CD4-positive, alpha-beta T cell (primary cell): ENCODE results near the gene RAB3B. TPM values are rescaled to one million over a fixed set of nuclear protein-coding genes. Genes with fewer than 3 reads are reported as not detected.

Experiments used
- ATAC-seq: fragments of 200-7000 bp; cut with Tn5 transposase; one replicate; pipeline ENCODE4 v1.10.0; 2022; ENCODE audit warnings: mild to moderate bottlenecking; ENCODE audit not compliant: poor library complexity
- CTCF ChIA-PET: fragments of 350-600 bp; sonication (Branson Sonifier 250); formaldehyde crosslinking; loops from one replicate; lab custom pipeline; 2021; ENCODE audit warnings: antibody characterized with exemption, inconsistent platforms; lab: Charles Lee
- POLR2A ChIA-PET: fragments of 350-600 bp; sonication (Branson Sonifier 250); formaldehyde crosslinking; loops from one replicate; lab custom pipeline; 2021; ENCODE audit warnings: antibody characterized with exemption, inconsistent platforms; lab: Charles Lee
- DNase-seq, 14 experiments: peaks; one replicate each; pipeline ENCODE4 v3.0.0-alpha.2; 2013 to 2020; ENCODE audit warnings: mixed read lengths in 2 of 14
- H3K27ac ChIP-seq, 2 donors: one replicate each; pipeline versions ENCODE4 v1.5.1 to v1.7.0; 2013; ENCODE audit warnings: low read length in 2 of 2, low read depth in 1 of 2, mild to moderate bottlenecking in 1 of 2
- H3K27me3 ChIP-seq, 2 experiments: 1 replicate in 1 of 2; 2 replicates in 1 of 2; pipeline versions ENCODE4 v1.6.1 to v1.7.0; 2013; ENCODE audit warnings: low read length in 2 of 2, control low read depth in 1 of 2, mild to moderate bottlenecking in 1 of 2, moderate library complexity in 1 of 2; ENCODE audit not compliant: insufficient read depth in 2 of 2, control insufficient read depth in 1 of 2
- H3K36me3 ChIP-seq: one replicate; pipeline ENCODE4 v1.6.1; 2013; ENCODE audit warnings: low read length, control low read depth; ENCODE audit not compliant: insufficient read depth
- H3K4me1 ChIP-seq: one replicate; pipeline ENCODE4 v1.6.1; 2013; ENCODE audit warnings: low read length, control low read depth; ENCODE audit not compliant: insufficient read depth
- H3K4me3 ChIP-seq: one replicate; pipeline ENCODE4 v1.5.1; 2013; ENCODE audit warnings: mild to moderate bottlenecking, low read length, moderate library complexity
- H3K9me3 ChIP-seq, 2 experiments: 1 replicate in 1 of 2; 2 replicates in 1 of 2; pipeline versions ENCODE4 v1.6.1 to v1.7.0; 2013; ENCODE audit warnings: low read length in 2 of 2, mild to moderate bottlenecking in 2 of 2, control low read depth in 1 of 2, moderate library complexity in 1 of 2; ENCODE audit not compliant: control insufficient read depth in 1 of 2, insufficient read depth in 1 of 2
- H3K27ac Mint-ChIP-seq: one replicate; pipeline ENCODE4 v1.8.0; 2020; ENCODE audit warnings: mixed read lengths
- H3K27me3 Mint-ChIP-seq: one replicate; pipeline ENCODE4 v1.8.0; 2021; ENCODE audit warnings: mixed read lengths
- H3K36me3 Mint-ChIP-seq: one replicate; pipeline ENCODE4 v1.8.0; 2021; ENCODE audit warnings: low read depth, mixed read lengths
- H3K4me1 Mint-ChIP-seq: one replicate; pipeline ENCODE4 v1.8.0; 2021; ENCODE audit warnings: low read depth, mixed read lengths
- H3K4me3 Mint-ChIP-seq: one replicate; pipeline ENCODE4 v1.8.0; 2020; ENCODE audit warnings: mild to moderate bottlenecking, mixed read lengths
- H3K9me3 Mint-ChIP-seq: one replicate; pipeline ENCODE4 v1.8.0; 2020; ENCODE audit warnings: mixed read lengths
- intact Hi-C, 2 experiments: fragments of 100-400 bp; cut with DNase I in 1 of 2; cut with micrococcal nuclease in 1 of 2; formaldehyde crosslinking; loops; one replicate each; pipeline versions ENCODE4 v1.15.1 to v1.9.0; 2023 to 2025; cut with DNase I, micrococcal nuclease
- total RNA-seq, 174 experiments: library from RNA in 2 of 174; stranded (reverse) in 2 of 174; gene quantifications; one replicate each; pipeline ENCODE4 v1.2.3 and lab custom pipeline; 2021 to 2026
- TF ChIP-seq, protein P1 (sequence below): fragments of 200-600 bp; IDR thresholded peaks from one replicate; pipeline ENCODE4 v1.8.0; 2022; ENCODE audit warnings: antibody characterized with exemption, mild to moderate bottlenecking

RAB3B gene
- total RNA-seq, 2 experiments from 2014 or later, result not detected

DNA sequence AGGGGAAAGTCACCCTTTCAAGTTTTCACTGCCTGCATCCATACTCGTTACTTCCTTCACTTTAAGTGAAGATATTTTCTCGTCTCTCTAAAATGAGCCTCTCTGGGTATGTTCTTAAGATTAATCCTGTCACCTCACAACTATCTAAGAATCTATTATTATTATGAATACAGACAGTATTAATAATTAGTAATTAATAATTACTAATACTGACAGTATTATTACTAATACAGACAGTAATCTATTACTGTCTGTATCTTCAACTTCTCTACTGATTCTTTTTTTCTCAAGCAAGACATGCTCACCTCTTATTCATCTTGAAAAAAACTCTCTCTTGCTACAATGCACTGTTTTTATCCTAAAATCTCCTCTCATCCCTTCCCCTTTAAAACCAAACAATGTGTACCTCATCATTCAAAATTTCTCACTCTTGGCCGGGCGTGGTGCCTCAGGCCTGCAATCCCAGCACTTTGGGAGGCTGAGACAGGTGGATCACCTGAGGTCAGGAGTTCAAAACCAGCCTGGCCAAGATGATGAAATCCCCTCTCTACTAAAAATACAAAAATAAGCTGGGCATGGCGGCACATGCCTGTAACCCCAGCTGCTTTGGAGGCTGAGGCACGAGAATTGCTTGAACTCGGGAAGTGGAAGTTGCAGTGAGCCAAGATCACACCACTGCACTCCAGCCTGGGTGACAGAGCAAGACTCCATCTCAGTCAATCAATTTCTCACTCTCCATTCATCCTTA, 119.7 kb downstream of the RAB3B start:
- TF ChIP-seq, protein P1, sequence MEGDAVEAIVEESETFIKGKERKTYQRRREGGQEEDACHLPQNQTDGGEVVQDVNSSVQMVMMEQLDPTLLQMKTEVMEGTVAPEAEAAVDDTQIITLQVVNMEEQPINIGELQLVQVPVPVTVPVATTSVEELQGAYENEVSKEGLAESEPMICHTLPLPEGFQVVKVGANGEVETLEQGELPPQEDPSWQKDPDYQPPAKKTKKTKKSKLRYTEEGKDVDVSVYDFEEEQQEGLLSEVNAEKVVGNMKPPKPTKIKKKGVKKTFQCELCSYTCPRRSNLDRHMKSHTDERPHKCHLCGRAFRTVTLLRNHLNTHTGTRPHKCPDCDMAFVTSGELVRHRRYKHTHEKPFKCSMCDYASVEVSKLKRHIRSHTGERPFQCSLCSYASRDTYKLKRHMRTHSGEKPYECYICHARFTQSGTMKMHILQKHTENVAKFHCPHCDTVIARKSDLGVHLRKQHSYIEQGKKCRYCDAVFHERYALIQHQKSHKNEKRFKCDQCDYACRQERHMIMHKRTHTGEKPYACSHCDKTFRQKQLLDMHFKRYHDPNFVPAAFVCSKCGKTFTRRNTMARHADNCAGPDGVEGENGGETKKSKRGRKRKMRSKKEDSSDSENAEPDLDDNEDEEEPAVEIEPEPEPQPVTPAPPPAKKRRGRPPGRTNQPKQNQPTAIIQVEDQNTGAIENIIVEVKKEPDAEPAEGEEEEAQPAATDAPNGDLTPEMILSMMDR, result no peak
- intact Hi-C loops, result no loop called here
- Mint-ChIP-seq H3K4me3 (no peak overlapping the region), H3K36me3 (peaks cover 26% of the 10 kb centered on the region), H3K27me3 (no peaks in the 10 kb centered on the region), H3K4me1 (peaks cover 84% of the 10 kb centered on the region), H3K27ac (peak overlapping the region; percentile 54), H3K9me3 (no peaks in the 10 kb centered on the region)
- no peak for ATAC-seq
- peaks cover 29% of the 10 kb centered on the region for H3K4me1 ChIP-seq
- ChIA-PET POLR2A (no interaction called here), CTCF (no interaction called here)
- no peaks in the 10 kb centered on the region for H3K9me3 ChIP-seq
- no peak for DNase-seq
- no peaks in the 10 kb centered on the region for H3K27me3 ChIP-seq
- no peak overlapping the region for H3K27ac ChIP-seq
- H3K36me3 ChIP-seq, result peaks cover 6% of the 10 kb centered on the region
- H3K4me3 ChIP-seq, result no peak overlapping the region

DNA sequence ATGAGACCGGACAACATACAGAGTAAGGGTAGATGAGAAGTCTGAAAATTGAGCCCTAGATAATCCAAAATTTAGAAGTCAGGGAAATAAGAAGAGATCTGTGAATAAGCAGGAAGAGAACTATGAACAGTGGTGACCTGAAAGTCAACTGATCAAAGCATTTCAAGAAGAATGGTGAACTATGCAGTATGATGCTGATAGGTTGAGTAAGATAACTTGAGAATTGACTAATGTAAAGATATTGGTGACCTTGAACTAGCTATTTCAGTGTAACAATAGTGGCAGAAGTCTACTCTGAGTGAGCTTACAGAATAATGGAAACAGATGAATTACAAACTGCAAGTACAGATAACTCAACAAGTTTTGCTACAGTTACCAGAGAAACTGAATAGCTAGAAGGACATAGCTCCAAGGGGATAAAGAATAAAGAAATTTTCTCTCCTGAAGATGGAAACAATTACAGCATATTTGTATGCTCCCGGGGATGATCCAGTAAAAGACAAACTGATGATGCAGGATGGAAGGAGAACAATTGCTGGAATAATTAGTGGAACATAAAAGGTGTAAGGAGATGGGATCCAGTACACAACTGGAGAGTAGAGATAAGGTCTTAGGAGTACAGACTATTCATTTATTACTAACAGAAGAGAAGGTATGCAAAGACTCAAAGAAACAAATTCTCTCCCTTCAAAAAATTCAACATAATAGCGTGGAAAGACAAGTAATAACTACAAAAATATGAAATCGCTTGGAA, 122.8 kb downstream of the RAB3B start:
- Mint-ChIP-seq H3K36me3 (peaks cover 23% of the 10 kb centered on the region), H3K4me3 (no peak overlapping the region), H3K4me1 (peaks cover 70% of the 10 kb centered on the region), H3K27ac (peak overlapping the region; percentile 43), H3K27me3 (no peaks in the 10 kb centered on the region), H3K9me3 (no peaks in the 10 kb centered on the region)
- Histone ChIP-seq H3K4me3 (no peak overlapping the region), H3K36me3 (no peaks in the 10 kb centered on the region), H3K4me1 (peaks cover 20% of the 10 kb centered on the region), H3K27me3 (no peaks in the 10 kb centered on the region), H3K27ac (no peak overlapping the region), H3K9me3 (no peaks in the 10 kb centered on the region)
- ChIA-PET POLR2A (no interaction called here), CTCF (interaction anchor here (0.9 kb wide), 1 partner anchor 24 kb away, joined by 3 read pairs; no protein-coding TSS in a partner anchor)
- TF ChIP-seq, protein P1, result no peak
- intact Hi-C loops, result no loop called here
- DNase-seq (no peak), ATAC-seq (no peak)

DNA sequence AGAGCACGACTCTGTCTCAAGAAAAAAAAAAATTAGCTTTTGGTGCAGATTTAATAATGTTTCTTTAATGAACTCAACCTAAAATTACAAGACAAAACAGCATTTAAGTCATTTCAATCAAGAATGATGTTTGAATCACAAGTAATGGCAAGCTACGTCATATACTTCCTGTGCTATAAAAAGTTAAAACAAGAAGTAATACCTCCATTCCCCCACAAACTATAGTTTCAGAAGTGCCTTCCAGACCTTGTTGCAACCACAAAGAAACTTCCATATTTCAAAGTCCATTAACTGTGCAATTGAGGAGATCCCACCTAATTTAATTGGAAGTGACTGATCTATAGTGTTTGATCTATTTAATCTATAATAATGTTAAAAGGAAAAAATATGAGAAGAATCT, 127.1 kb downstream of the RAB3B start:
- Mint-ChIP-seq H3K4me1 (peaks cover 58% of the 10 kb centered on the region), H3K9me3 (no peaks in the 10 kb centered on the region), H3K27me3 (no peaks in the 10 kb centered on the region), H3K36me3 (peaks cover 17% of the 10 kb centered on the region), H3K27ac (peak overlapping the region; percentile 66), H3K4me3 (no peak overlapping the region)
- no peaks in the 10 kb centered on the region for H3K36me3 ChIP-seq
- TF ChIP-seq, protein P1, result no peak
- no peaks in the 10 kb centered on the region for H3K9me3 ChIP-seq
- ATAC-seq (peak; percentile 70), DNase-seq (peak in 3 of 14 experiments; percentile 19 to 41 (median 29))
- H3K4me1 ChIP-seq, result peaks cover under 1% of the 10 kb centered on the region
- ChIA-PET CTCF (no interaction called here), POLR2A (interaction anchor here (1.3 kb wide), 1 partner anchor 16 kb away, joined by 8 read pairs; the partner anchor contains the start of gene NRDC)
- no peak overlapping the region for H3K27ac ChIP-seq
- no peak overlapping the region for H3K4me3 ChIP-seq
- H3K27me3 ChIP-seq, result no peaks in the 10 kb centered on the region
- intact Hi-C loops, result loop anchor here in 1 of 2 experiments (2.0 kb wide), 1 partner anchor 15 kb away; the partner anchor contains the start of gene NRDC
